T-helper 1 cell treated with Interleukin-12 subunit alpha and Interleukin-12 subunit beta and Interleukin-4 antibody, amounts not matched to agents 30 μg/mL and 1 μg/mL, for 36 hours (primary cell): Measurements from ENCODE around the gene JAK3.
"Not testable (repeated sequence)": the region's sequence is repeated elsewhere in the genome, so short reads cannot be mapped to it uniquely, and the experiment has no call there.

Source experiments
- H3K27ac Mint-ChIP-seq: one replicate; pipeline ENCODE4 v1.8.0; 2021; ENCODE audit warnings: mild to moderate bottlenecking, mixed read lengths
- H3K27me3 Mint-ChIP-seq: one replicate; pipeline ENCODE4 v1.8.0; 2021; ENCODE audit warnings: low read depth, mixed read lengths
- H3K36me3 Mint-ChIP-seq: one replicate; pipeline ENCODE4 v1.8.0; 2021; ENCODE audit warnings: low read depth, mixed read lengths
- H3K4me1 Mint-ChIP-seq: one replicate; pipeline ENCODE4 v1.8.0; 2021; ENCODE audit warnings: low read depth, mixed read lengths
- H3K4me3 Mint-ChIP-seq: one replicate; pipeline ENCODE4 v1.8.0; 2021; ENCODE audit warnings: mild to moderate bottlenecking, moderate library complexity, mixed read lengths
- H3K9me3 Mint-ChIP-seq: one replicate; pipeline ENCODE4 v1.8.0; 2021; ENCODE audit warnings: mixed read lengths

JAK3 gene

DNA sequence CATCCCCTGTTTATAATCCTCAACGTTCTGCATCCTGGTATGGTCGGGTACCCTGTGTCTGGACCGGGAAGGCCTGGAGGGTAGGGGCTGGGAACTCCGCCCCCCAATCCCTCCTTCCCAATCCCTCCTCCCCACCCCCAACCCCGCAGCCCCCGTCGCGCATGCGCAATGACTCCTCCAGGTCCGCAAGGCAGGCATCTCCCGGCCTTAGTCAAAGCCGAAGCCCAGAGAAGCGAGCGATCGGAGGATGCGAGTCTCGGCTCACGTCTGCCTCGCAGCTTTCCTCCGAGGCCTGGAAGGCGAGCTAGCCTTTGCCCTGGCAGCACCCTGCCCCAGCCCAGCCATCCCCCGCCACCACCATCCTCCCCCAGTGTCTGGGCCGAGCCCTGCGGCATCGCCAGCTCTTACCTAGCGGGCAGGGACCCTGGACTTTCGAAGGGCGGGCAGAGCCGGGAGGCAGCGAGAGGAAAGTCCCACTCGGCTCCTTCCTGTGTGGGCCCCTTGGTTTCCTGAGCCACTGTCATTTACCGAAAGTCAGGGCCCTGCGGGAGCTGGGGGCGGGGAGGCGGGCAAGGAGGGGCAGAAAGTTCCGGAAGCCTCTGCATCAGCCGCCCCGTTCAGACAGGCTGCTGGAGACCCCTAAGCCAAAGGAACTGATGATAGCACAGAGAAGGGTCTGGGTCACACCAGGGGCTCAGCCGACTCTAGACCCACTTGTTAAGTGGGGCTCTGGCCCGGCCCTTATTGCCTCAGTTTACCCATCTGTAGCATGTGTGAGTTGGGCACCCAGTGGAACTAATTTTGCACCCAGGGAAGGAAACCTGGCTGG is at the start of gene JAK3:
Gene JAK3, minus strand, starts transcription at position 445 of the 829 bp plus-strand sequence. CDS start 3,565 bp downstream, outside the sequence.
- H3K4me3 Mint-ChIP-seq, result peak within 1 kb of the TSS; percentile 93
- peaks cover 42% of the 10 kb centered on the region for H3K36me3 Mint-ChIP-seq
- no peaks in the 10 kb centered on the region for H3K27me3 Mint-ChIP-seq
- peaks cover 4% of the 10 kb centered on the region for H3K9me3 Mint-ChIP-seq
- H3K4me1 Mint-ChIP-seq, result peaks cover 59% of the 10 kb centered on the region
- peak within 1 kb of the TSS; percentile 91 for H3K27ac Mint-ChIP-seq

DNA sequence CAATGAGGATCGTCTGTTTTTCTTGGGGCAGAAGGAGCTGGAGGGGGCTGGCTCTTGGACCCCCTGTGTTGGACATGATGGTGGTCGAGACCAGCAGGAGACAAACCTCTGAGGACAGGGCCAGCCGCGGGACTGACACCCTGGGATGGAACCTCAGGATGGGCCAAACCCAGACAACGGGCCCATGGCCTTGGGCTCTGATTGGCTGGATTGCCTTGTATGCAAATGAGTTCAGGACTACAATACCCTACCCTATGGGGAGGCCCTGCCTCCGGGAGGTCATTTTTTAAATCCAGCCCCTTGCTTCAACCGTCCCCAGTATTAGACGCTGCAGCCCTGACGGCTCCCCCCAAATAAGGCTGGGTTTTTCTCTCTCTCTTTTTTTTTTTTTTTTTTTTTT is 46.0 kb upstream of the JAK3 start:
- Mint-ChIP-seq H3K4me1 (no peaks in the 10 kb centered on the region), H3K36me3 (no peaks in the 10 kb centered on the region), H3K27ac (no peak overlapping the region)

DNA sequence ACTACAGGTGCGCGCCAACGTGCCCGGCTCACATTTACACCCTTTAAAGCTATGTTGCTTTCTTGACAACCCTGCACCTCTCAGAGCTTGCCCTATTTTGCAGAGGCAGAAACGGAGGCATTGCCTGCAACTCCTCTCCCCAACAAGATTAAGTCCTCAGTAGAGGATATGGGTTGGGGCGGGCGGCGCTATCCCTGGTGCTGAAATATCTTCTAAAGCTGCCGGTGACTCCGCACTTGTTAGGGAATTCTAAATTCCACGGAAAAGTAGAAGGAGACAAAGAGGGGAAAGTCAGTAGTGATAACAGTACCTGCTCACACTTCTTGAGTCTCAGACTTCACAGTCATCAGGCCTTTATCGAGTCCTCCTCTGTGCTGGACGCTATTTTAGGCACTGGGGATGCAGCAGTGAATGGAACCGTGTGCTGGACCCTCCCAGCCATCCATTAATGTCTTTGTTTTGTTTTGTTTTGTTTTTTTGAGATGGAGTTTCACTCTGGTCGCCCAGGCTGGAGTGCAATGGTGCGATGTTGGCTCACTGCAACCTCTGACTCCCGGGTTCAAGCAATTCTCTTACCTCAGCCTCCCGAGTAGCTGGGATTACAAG is 41.9 kb upstream of the JAK3 start:
- Mint-ChIP-seq H3K27me3 (no peaks in the 10 kb centered on the region), H3K9me3 (no peaks in the 10 kb centered on the region), H3K4me1 (no peaks in the 10 kb centered on the region), H3K27ac (no peak overlapping the region), H3K4me3 (no peak overlapping the region), H3K36me3 (no peaks in the 10 kb centered on the region)

More for the DNA sequence above, 46.0 kb upstream of the JAK3 start:
- H3K27me3 Mint-ChIP-seq, result no peaks in the 10 kb centered on the region
- H3K4me3 Mint-ChIP-seq, result no peak overlapping the region
- no peaks in the 10 kb centered on the region for H3K9me3 Mint-ChIP-seq

DNA sequence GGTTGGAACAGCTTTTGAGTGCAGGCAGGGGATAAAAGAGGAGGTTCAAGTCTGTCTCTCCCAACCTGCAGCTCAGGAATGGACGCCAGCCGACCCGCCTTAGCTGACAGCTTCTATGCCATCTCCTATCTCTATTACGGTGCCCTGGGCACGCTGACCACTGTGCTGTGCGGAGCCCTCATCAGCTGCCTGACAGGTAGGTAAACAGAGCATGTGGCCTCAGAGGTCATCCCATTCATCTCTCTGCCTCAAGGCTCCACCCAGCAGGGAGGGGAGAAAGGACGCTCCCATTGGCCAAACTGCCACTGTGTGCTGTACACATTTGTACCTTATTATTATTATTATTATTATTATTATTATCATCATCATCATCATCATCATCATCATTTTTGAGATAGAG is 40.5 kb upstream of the JAK3 start:
- Mint-ChIP-seq H3K27me3 (no peaks in the 10 kb centered on the region), H3K9me3 (no peaks in the 10 kb centered on the region), H3K4me3 (no peak overlapping the region), H3K27ac (no peak overlapping the region), H3K36me3 (no peaks in the 10 kb centered on the region), H3K4me1 (no peaks in the 10 kb centered on the region)

DNA sequence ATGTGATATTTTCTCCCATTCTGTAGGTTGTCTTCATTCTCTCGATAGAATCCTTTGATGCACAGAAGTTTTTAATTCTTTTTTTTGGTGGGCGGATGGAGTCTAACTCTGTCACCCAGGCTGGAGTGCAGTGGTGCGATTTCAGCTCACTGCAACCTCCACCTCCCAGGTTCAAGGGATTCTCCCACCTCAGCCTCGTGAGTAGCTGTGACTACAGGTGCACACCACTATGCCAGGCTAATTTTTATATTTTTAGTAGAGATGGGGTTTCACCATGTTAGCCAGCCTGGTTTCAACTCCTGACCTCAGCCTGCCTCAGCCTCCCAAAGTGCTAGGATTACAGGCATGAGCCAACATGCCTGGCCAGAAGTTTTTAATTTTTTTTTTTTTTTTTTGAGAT is 39.4 kb upstream of the JAK3 start:
- not testable (repeated sequence) for H3K4me1 Mint-ChIP-seq, H3K36me3 Mint-ChIP-seq, H3K9me3 Mint-ChIP-seq, H3K27me3 Mint-ChIP-seq, H3K27ac Mint-ChIP-seq, H3K4me3 Mint-ChIP-seq

DNA sequence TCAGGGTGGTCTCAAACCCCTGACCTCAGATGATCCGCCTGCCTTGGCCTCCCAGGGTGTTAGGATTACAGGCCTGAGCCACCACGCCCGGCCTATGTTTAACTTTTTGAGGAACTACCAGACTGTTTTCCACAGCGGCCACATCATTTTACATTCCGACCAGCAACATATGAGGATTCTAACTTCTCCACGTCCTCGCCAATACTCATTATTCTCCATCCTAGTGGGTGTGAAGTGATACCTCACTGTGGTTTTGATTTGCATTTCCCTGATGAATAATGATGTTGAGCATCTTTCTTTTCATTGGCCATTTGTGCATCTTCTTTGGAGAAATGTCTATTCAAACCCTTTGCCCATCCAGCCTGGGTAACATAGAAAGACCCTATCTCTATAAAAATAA is 38.7 kb upstream of the JAK3 start:
- Mint-ChIP-seq H3K9me3 (no peaks in the 10 kb centered on the region), H3K27ac (no peak overlapping the region), H3K27me3 (no peaks in the 10 kb centered on the region), H3K36me3 (no peaks in the 10 kb centered on the region), H3K4me1 (no peaks in the 10 kb centered on the region), H3K4me3 (no peak overlapping the region)

DNA sequence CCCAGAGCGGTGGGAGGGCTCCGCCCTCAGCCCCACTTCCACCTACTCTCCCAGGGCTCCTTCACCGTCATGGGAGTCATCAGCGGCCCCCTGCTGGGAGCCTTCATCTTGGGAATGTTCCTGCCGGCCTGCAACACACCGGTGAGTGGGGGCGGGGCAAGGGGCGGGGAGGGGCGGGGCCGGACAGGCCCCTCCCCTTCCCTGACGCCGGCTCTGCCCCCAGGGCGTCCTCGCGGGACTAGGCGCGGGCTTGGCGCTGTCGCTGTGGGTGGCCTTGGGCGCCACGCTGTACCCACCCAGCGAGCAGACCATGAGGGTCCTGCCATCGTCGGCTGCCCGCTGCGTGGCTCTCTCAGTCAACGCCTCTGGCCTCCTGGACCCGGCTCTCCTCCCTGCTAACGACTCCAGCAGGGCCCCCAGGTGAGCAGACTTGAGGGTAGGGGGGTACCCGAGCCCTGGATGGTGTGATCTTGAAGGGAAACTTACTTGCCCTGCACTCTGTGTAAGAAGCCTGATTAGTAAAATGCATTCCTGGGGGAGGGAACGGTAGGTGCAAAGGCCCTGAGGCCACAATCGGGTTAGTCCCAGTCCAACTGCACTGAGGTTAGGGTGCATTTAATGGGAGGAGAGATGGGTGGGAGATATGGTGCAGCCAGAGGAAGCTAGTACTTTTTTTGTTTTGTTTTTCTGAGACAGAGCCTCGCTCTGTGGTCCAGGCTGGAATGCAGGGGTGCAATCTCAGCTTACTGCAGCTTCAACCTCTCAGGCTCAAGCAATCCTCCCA is 36.0 kb upstream of the JAK3 start:
- no peaks in the 10 kb centered on the region for H3K36me3 Mint-ChIP-seq
- H3K27me3 Mint-ChIP-seq, result no peaks in the 10 kb centered on the region
- no peak overlapping the region for H3K27ac Mint-ChIP-seq
- no peaks in the 10 kb centered on the region for H3K4me1 Mint-ChIP-seq
- no peaks in the 10 kb centered on the region for H3K9me3 Mint-ChIP-seq
- H3K4me3 Mint-ChIP-seq, result no peak overlapping the region

DNA sequence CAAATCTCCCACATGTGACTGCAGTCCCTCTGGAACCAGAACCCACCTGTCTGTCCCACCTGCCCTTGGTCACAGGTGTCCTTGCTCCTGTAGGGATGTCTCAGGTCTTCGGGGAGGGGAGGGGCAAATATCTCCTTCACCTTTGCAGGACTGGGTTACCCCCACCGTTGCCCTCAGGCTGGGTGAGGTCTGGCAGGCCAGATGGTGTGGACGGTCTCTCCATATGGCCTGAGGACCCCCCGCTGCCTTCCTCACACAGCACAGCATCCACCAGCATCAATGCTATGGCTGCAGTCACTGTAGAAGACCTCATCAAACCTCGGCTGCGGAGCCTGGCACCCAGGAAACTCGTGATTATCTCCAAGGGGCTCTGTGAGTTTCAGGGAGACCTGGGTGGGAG is 33.9 kb upstream of the JAK3 start:
- no peak overlapping the region for H3K27ac Mint-ChIP-seq
- no peaks in the 10 kb centered on the region for H3K9me3 Mint-ChIP-seq
- H3K27me3 Mint-ChIP-seq, result no peaks in the 10 kb centered on the region
- H3K4me3 Mint-ChIP-seq, result no peak overlapping the region
- no peaks in the 10 kb centered on the region for H3K36me3 Mint-ChIP-seq
- no peaks in the 10 kb centered on the region for H3K4me1 Mint-ChIP-seq

DNA sequence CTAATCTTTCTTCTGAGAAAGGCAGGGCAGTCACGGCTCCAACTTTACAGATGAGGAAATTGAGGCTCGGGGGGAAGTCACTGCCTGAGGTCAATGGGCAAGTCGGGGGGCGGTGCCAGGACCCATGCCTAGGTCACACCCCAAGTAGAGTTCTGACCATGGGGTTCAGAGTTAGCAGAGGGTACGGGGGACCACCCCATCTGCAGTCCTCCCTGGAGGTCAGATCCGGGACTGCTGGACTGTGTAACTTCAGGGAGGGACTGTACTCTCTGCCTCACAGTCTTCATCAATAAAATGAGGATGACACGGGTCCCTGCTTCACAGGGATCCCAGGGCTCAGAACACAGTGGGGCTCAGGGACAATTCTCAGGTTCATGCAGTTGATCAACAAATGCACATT is 31.7 kb upstream of the JAK3 start:
- no peaks in the 10 kb centered on the region for H3K4me1 Mint-ChIP-seq
- H3K27me3 Mint-ChIP-seq, result no peaks in the 10 kb centered on the region
- H3K36me3 Mint-ChIP-seq, result no peaks in the 10 kb centered on the region
- H3K27ac Mint-ChIP-seq, result no peak overlapping the region
- no peaks in the 10 kb centered on the region for H3K9me3 Mint-ChIP-seq
- no peak overlapping the region for H3K4me3 Mint-ChIP-seq

DNA sequence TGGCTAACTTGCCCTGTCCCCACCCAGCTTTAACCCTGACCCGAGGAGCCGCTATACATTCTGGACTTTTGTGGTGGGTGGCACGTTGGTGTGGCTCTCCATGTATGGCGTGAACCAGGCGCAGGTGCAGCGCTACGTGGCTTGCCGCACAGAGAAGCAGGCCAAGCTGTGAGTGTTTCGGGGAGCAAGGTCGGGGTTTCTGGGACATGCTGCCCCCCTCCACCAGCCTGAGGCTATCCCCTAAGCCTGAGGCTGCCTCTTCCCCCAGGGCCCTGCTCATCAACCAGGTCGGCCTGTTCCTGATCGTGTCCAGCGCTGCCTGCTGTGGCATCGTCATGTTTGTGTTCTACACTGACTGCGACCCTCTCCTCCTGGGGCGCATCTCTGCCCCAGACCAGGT is 29.9 kb upstream of the JAK3 start:
- Mint-ChIP-seq H3K36me3 (no peaks in the 10 kb centered on the region), H3K9me3 (no peaks in the 10 kb centered on the region), H3K27me3 (no peaks in the 10 kb centered on the region), H3K4me3 (no peak overlapping the region), H3K4me1 (no peaks in the 10 kb centered on the region), H3K27ac (no peak overlapping the region)

DNA sequence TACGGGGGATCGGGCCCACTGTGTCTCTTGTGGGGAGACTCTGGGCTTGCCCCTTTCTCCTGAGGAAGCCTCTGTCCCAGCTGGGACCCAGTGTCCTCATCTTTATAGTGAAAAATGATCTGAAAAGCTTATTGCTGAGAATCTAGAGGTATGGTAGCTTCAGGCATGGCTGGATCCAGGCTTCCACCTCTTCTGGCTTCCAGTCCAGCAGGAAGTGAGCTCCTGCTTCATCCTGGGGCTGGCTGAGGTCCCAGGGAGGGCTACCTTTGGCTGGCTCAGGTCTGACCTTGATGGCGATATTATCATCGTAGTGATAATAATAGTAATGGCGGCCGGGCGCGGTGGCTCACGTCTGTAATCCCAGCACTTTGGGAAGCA is 27.0 kb upstream of the JAK3 start:
- Mint-ChIP-seq H3K9me3 (no peaks in the 10 kb centered on the region), H3K4me3 (peak overlapping the region; percentile 63), H3K27ac (no peak overlapping the region), H3K36me3 (no peaks in the 10 kb centered on the region), H3K4me1 (peaks cover 5% of the 10 kb centered on the region), H3K27me3 (no peaks in the 10 kb centered on the region)

DNA sequence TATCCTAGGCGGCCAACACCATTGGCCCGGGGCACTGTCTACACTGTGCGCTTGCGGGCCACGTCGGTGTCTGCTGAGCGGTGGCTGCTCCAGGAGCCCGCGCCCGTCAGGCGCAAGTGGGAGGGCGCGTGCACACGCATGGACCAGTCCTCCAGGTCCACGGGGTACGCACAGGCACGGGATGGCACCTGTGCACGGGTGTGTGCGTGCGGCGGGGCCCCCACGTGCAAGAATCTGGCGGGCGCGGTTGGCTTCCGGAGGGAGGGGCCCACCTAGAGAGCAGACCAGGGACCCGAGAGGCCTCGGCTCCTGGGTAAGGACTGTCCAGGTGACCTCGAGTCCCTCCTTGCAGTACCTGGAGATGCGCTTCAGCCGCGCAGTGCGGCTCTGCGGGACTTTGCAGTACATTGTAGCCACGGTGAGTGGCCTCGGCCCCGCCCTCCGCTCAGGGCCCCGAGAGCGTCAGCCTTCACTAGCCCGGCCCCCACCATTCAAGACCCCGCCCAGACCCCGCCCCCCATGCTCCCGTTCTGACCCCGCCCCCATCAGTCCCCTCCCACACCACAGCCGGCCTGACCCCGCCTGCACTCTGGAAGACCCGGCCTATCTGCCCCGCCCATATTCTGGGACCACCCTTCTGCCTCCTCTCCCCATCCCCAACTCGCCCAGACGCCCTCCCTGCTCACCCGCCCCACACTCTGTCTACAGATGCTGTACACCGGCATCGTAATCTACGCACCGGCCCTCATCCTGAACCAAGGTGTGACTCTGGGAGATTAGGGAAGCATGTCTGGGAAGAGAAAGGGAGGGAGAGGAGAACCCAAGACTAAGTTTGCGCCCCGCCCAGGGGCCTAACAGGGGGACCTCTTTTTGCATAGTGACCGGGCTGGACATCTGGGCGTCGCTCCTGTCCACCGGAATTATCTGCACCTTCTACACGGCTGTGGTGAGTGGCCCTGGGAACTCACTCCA is 26.3 kb upstream of the JAK3 start:
- Mint-ChIP-seq H3K4me3 (peak overlapping the region; percentile 65), H3K27ac (no peak overlapping the region), H3K36me3 (no peaks in the 10 kb centered on the region), H3K9me3 (no peaks in the 10 kb centered on the region), H3K27me3 (no peaks in the 10 kb centered on the region), H3K4me1 (peaks cover 5% of the 10 kb centered on the region)

DNA sequence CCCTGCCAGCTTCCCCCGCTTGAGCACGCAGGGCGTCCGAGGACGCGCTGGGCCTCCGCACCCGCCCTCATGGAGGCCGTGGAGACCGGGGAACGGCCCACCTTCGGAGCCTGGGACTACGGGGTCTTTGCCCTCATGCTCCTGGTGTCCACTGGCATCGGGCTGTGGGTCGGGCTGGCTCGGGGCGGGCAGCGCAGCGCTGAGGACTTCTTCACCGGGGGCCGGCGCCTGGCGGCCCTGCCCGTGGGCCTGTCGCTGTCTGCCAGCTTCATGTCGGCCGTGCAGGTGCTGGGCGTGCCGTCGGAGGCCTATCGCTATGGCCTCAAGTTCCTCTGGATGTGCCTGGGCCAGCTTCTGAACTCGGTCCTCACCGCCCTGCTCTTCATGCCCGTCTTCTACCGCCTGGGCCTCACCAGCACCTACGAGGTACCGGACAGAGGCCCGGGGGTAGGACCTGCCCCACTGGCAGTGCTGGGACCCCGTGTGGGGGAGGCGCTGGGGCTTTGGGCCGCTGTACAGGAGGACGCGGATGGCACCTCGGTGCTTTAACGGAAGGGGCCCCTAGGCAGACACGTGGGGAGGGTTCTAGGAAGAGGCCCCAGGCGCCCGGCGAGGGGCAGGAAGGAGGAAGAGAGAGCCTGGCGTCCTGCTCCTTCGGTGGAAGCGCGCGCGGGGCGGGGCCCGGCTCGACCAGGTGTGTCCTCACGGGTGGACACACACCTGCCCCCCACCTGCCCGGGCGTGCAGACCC is 24.6 kb upstream of the JAK3 start:
- Mint-ChIP-seq H3K9me3 (no peaks in the 10 kb centered on the region), H3K4me1 (peaks cover 5% of the 10 kb centered on the region), H3K27me3 (no peaks in the 10 kb centered on the region), H3K4me3 (peak overlapping the region; percentile 65), H3K27ac (peak overlapping the region; percentile 36), H3K36me3 (peaks cover 2% of the 10 kb centered on the region)
